Measurements from ENCODE around the gene KLK11.

DNA sequence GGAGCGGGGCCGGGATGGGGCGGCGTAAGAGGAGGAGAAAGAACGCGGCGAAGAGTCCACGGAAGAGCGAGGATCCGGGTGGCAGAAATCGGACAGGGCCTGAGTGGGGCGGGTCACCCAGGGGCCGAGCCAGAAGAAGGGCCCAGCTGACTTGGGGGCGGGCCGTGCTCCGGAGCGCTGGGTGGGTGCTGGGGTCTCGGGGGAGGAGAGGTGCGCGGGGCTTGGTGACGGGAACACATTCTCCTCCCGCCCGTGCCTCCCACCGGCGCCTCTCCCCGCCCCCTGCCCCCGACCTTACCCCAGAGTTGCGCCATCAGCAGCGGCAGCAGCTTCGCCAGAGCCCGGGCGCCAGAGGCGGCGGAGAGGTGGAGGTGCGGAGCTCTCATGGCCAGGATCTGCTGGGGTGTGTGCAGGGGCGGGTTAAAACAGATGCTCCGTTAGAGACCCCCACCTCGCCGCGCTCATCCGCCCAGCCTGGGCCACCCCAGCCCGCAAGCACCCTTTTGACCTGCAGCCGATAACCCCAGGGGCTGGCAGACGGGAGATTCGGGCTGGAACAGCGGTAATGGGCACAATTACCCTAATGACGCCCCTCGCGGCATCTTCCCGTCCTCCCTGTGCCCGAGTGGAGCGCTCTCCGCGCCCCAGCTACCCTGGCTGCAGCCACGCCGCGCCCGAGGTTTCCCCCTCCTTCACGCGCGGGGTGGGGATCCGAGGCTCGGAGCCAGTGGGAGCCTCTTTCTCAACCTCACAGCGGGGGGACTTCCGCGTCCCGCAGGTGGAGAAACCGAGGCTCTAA is 7.5 kb downstream of the KLK11 start:
- TF ChIP-seq, protein P1, sequence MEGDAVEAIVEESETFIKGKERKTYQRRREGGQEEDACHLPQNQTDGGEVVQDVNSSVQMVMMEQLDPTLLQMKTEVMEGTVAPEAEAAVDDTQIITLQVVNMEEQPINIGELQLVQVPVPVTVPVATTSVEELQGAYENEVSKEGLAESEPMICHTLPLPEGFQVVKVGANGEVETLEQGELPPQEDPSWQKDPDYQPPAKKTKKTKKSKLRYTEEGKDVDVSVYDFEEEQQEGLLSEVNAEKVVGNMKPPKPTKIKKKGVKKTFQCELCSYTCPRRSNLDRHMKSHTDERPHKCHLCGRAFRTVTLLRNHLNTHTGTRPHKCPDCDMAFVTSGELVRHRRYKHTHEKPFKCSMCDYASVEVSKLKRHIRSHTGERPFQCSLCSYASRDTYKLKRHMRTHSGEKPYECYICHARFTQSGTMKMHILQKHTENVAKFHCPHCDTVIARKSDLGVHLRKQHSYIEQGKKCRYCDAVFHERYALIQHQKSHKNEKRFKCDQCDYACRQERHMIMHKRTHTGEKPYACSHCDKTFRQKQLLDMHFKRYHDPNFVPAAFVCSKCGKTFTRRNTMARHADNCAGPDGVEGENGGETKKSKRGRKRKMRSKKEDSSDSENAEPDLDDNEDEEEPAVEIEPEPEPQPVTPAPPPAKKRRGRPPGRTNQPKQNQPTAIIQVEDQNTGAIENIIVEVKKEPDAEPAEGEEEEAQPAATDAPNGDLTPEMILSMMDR (IDR thresholded peaks at IDR 0.05; ENCODE audit: low read length) = no peak
- TF ChIP-seq EZH2phosphoT487 (IDR thresholded peaks at IDR 0.05; ENCODE audit: low read length) = no peak

Measured in MM.1S (cell line).